Adrenal gland (tissue), 5 donors: ENCODE results near the gene COG6.

Experiments
- POLR2A ChIP-seq, 2 donors: fragments of 450-650 bp; IDR thresholded peaks; one replicate each; pipeline ENCODE4 v1.6.1; 2017; ENCODE audit warnings: antibody characterized with exemption in 2 of 2, mild to moderate bottlenecking in 2 of 2, moderate library complexity in 1 of 2
- TF ChIP-seq, protein P1 (sequence below), 6 experiments: fragments of 450-650 bp in 4 of 6; fragments of 200-600 bp in 2 of 6; sonication (generic) in 1 of 6; IDR thresholded peaks; 1 replicate in 5 of 6; 2 replicates in 1 of 6; pipeline versions ENCODE4 v1.5.1 to v1.8.0; 2016 to 2021; ENCODE audit warnings: antibody characterized with exemption in 6 of 6, mild to moderate bottlenecking in 2 of 6, moderate library complexity in 1 of 6
- donor health status: DM: no; HTN: no; CAD: no.

DNA sequence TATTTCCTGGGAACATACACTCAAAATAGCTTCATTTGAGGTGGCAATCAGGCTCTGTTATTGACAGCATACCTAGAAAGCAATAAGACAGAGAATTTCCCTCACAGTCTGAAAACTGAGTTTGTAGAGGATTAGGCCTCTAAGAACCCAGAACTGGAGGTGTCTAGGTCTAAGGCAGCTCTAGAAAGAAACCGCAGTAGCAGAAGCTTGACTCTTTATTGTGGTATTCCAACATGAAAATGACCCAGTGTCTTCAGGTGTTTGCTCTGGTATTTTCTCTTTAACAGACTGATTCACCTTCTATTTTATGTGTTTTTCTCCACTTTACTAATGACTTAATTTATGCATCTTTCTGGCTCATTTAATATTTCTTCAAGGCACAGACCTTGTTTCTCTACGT, 8.5 kb downstream of the COG6 start:
- TF ChIP-seq, protein P1, sequence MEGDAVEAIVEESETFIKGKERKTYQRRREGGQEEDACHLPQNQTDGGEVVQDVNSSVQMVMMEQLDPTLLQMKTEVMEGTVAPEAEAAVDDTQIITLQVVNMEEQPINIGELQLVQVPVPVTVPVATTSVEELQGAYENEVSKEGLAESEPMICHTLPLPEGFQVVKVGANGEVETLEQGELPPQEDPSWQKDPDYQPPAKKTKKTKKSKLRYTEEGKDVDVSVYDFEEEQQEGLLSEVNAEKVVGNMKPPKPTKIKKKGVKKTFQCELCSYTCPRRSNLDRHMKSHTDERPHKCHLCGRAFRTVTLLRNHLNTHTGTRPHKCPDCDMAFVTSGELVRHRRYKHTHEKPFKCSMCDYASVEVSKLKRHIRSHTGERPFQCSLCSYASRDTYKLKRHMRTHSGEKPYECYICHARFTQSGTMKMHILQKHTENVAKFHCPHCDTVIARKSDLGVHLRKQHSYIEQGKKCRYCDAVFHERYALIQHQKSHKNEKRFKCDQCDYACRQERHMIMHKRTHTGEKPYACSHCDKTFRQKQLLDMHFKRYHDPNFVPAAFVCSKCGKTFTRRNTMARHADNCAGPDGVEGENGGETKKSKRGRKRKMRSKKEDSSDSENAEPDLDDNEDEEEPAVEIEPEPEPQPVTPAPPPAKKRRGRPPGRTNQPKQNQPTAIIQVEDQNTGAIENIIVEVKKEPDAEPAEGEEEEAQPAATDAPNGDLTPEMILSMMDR (IDR thresholded peaks at IDR 0.05): no peak
- no peak for TF ChIP-seq POLR2A (IDR thresholded peaks at IDR 0.05)
